NB4 (cell line): Measurements from ENCODE around the gene MYORG.

Source experiments
- DNase-seq: peaks from one replicate; pipeline ENCODE4 v3.0.0; 2010; ENCODE audit warnings: low read depth
- H3K4me3 ChIP-seq: one replicate; pipeline ENCODE4 v1.5.1; 2011; ENCODE audit warnings: mild to moderate bottlenecking, low read depth, low read length, moderate library complexity
- CTCF ChIP-seq: IDR thresholded peaks from one replicate; pipeline ENCODE4 v1.5.1; 2012; ENCODE audit warnings: low read depth, low read length
- MAX ChIP-seq: IDR thresholded peaks from 2 replicates; pipeline ENCODE4 v1.6.1; 2011; ENCODE audit warnings: low read depth, low read length
- MYC ChIP-seq: IDR thresholded peaks from 2 replicates; pipeline ENCODE4 v1.6.1; 2011; ENCODE audit warnings: low read depth, low read length
- POLR2A ChIP-seq: IDR thresholded peaks from 2 replicates; pipeline ENCODE4 v1.6.1; 2011; ENCODE audit warnings: mild to moderate bottlenecking; ENCODE audit not compliant: insufficient read length; ENCODE audit errors: extremely low read depth

The MYORG gene

GRCh38 chr9:34386656-34387055 lies 10.0 kb upstream of the MYORG start:
- H3K4me3 ChIP-seq = no peak overlapping the region
- DNase-seq = no peak
- TF ChIP-seq CTCF (no peak), MAX (no peak), POLR2A (no peak), MYC (no peak)

- TF ChIP-seq CTCF (no peak), MYC (no peak), MAX (no peak), POLR2A (no peak)
- DNase-seq = no peak
- H3K4me3 ChIP-seq = no peak overlapping the region
Observed at GRCh38 chr9:34385561-34386230, 9.0 kb upstream of the MYORG start.

- no peak for TF ChIP-seq CTCF
- TF ChIP-seq MYC = no peak
- TF ChIP-seq POLR2A = no peak
- TF ChIP-seq MAX = no peak
- no peak overlapping the region for H3K4me3 ChIP-seq
- DNase-seq = no peak
Observed at GRCh38 chr9:34384368-34385165, 7.9 kb upstream of the MYORG start.

GRCh38 chr9:34383904-34384303 lies 7.2 kb upstream of the MYORG start:
- TF ChIP-seq POLR2A (no peak), MAX (no peak), MYC (no peak), CTCF (no peak)
- no peak overlapping the region for H3K4me3 ChIP-seq
- DNase-seq = no peak

GRCh38 chr9:34382879-34383278 lies 6.2 kb upstream of the MYORG start:
- no peak for DNase-seq
- H3K4me3 ChIP-seq = no peak overlapping the region
- TF ChIP-seq CTCF = no peak
- TF ChIP-seq POLR2A = no peak
- no peak for TF ChIP-seq MAX
- TF ChIP-seq MYC = no peak
